ENCODE results near the gene IPO11. TPM values are rescaled to one million over a fixed set of nuclear protein-coding genes. Genes with fewer than 3 reads are reported as not detected.

IPO11 gene
- total and polyA plus RNA-seq, 7 donors, result 9.1 to 25.4 (median 21.4) TPM

DNA sequence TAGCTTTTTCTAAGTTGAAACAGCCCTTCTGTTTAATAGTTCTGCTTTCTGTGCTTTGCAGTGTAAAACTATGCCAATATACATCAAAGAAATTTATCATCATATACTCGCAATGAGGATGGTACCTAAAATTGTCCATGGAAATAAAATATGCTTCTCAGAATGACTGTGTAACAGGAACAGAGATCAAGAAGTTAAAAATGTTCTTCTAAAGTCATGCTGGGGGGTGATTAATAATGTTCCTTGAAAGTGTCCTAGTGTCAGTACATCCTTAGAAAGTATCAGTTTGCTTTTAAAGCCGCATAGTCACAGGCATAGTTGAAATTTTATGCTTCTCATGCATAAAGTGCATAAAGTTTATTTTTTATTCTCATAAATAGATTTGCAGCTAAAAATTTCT, 162.0 kb downstream of the IPO11 start:
- H3K4me3 ChIP-seq, result no peak overlapping the region
- no peaks in the 10 kb centered on the region for H3K27me3 ChIP-seq (ENCODE audit: insufficient read depth in 3 of 3, low read length in 2 of 3)
- ATAC-seq (peak in 2 of 4 donors; percentile 41 to 69), DNase-seq (no peak)
- intact Hi-C loops (cut with DNase I), result no loop called here
- H3K9me3 ChIP-seq, result no peaks in the 10 kb centered on the region
- WGBS, 3 donors, result 36 to 74% (median 40%) methylated on average over 2 of the region's 2 CpGs
- H3K36me3 ChIP-seq (ENCODE audit: insufficient read depth in 1 of 2, low read depth in 1 of 2), result no peaks in the 10 kb centered on the region
- no peaks in the 10 kb centered on the region for H3K4me1 ChIP-seq
- no peak overlapping the region for H3K27ac ChIP-seq
- TF ChIP-seq, protein P1, sequence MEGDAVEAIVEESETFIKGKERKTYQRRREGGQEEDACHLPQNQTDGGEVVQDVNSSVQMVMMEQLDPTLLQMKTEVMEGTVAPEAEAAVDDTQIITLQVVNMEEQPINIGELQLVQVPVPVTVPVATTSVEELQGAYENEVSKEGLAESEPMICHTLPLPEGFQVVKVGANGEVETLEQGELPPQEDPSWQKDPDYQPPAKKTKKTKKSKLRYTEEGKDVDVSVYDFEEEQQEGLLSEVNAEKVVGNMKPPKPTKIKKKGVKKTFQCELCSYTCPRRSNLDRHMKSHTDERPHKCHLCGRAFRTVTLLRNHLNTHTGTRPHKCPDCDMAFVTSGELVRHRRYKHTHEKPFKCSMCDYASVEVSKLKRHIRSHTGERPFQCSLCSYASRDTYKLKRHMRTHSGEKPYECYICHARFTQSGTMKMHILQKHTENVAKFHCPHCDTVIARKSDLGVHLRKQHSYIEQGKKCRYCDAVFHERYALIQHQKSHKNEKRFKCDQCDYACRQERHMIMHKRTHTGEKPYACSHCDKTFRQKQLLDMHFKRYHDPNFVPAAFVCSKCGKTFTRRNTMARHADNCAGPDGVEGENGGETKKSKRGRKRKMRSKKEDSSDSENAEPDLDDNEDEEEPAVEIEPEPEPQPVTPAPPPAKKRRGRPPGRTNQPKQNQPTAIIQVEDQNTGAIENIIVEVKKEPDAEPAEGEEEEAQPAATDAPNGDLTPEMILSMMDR (IDR thresholded peaks at IDR 0.05), result no peak

DNA sequence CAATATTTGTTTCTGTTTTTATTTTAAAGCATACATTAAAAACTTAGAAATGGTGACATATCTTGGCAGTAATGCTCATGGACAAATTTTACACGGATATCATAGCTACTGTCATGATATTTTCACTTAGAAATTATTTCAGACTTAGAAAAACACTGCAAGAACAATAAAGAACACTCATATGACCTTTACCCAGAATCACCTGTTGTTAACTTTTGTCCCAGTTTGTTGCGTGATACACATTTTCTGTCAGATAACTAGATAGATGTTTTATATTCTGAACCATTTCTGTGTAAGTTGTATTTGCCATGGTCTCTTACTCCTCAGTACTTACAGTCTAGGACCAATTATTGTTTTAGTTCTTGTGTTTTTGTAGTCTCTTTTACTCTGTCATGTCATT, 162.5 kb downstream of the IPO11 start:
- DNase-seq (no peak), ATAC-seq (no peak)
- Histone ChIP-seq H3K36me3 (ENCODE audit: insufficient read depth in 1 of 2, low read depth in 1 of 2) (no peaks in the 10 kb centered on the region), H3K4me3 (no peak overlapping the region), H3K4me1 (no peaks in the 10 kb centered on the region), H3K27ac (no peak overlapping the region), H3K9me3 (no peaks in the 10 kb centered on the region), H3K27me3 (ENCODE audit: insufficient read depth in 3 of 3, low read length in 2 of 3) (no peaks in the 10 kb centered on the region)
- TF ChIP-seq, protein P1 (IDR thresholded peaks at IDR 0.05), result no peak
- intact Hi-C loops (cut with DNase I), result no loop called here
- 40 to 53% (median 43%) methylated on average over 2 of the region's 2 CpGs for WGBS, 3 donors

DNA sequence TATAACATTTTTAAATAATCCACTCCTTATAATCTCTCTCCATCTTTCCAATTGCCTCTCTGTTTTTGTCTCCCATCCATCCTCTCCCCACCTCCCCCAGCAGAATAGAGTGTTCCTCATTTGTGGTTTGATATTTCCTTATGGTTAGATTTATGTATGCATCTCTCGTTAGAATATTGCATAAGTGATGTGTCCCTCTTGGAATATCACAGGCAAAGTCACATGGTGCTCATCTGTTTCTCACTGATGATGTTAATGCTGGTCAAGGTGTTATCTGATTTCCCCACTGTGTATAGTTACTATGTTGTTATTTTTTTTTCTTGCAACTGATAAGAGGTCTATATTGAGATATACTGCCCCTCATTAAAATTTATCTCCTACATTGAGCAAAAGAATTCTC, 162.9 kb downstream of the IPO11 start:
- H3K27me3 ChIP-seq (ENCODE audit: insufficient read depth in 3 of 3, low read length in 2 of 3), result no peaks in the 10 kb centered on the region
- intact Hi-C loops (cut with DNase I), result no loop called here
- no peak for DNase-seq
- H3K4me1 ChIP-seq, result no peaks in the 10 kb centered on the region
- no peaks in the 10 kb centered on the region for H3K36me3 ChIP-seq (ENCODE audit: insufficient read depth in 1 of 2, low read depth in 1 of 2)
- H3K4me3 ChIP-seq, result no peak overlapping the region
- WGBS, 3 donors, result 42 to 53% (median 50%) methylated on average over 1 of the region's 1 CpG
- H3K27ac ChIP-seq, result no peak overlapping the region
- ATAC-seq, result no peak
- H3K9me3 ChIP-seq, result no peaks in the 10 kb centered on the region
- TF ChIP-seq, protein P1 (IDR thresholded peaks at IDR 0.05), result no peak

DNA sequence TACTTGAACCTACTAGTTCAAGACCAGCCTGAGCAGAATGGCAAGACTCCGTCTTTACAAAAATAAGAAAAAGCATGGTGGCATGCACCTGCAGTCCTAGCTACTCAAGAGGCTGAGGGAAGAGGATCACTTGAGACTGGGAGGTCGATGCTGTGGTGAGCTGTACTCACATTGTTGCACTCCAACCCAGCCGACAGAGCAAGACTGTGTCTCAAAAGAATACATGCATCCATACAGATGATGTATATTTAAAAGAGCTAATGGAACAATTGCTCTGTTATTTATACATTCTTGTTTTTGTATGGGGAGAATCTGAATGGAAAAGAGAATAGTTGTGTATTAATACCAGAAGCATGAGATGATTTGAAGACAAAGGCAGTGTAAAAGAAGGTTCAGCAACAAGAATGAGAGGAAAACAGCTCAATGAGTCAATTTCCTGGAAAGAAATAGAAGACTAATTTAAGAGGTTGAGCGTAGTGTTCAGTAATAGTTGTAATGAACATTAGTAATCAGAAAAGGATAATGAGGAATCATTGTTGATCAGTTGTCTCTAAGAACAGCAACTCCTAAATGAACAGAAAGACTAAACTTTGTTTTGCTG, 164.1 kb downstream of the IPO11 start:
- Histone ChIP-seq H3K27me3 (ENCODE audit: insufficient read depth in 3 of 3, low read length in 2 of 3) (no peaks in the 10 kb centered on the region), H3K9me3 (no peaks in the 10 kb centered on the region), H3K4me3 (no peak overlapping the region), H3K4me1 (no peaks in the 10 kb centered on the region), H3K27ac (no peak overlapping the region), H3K36me3 (ENCODE audit: insufficient read depth in 1 of 2, low read depth in 1 of 2) (no peaks in the 10 kb centered on the region)
- TF ChIP-seq, protein P1 (IDR thresholded peaks at IDR 0.05), result no peak
- 84 to 88% (median 87%) methylated on average over 4 of the region's 4 CpGs for whole genome bisulfite sequencing, 3 donors
- no peak for DNase-seq
- ATAC-seq, result no peak
- intact Hi-C loops (cut with DNase I), result no loop called here

DNA sequence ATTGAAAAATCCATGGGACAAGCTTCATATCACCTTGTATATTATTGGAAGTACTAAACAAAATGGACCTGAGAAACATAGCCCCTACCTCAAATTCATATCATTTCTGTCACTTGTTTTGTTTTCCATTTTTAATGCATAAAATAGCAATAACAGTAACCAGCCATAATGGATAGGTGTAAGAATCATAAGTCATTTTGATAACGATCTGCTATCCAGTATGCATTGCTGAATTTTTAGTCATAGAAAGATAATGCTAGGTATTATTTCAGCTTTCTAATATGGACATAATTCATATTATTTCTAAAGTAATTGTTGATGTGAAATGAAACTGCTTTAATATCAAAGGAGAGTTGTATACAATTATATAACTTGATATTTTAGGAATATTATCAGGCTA, 164.9 kb downstream of the IPO11 start:
- Histone ChIP-seq H3K27me3 (ENCODE audit: insufficient read depth in 3 of 3, low read length in 2 of 3) (no peaks in the 10 kb centered on the region), H3K4me1 (no peaks in the 10 kb centered on the region), H3K27ac (no peak overlapping the region), H3K9me3 (no peaks in the 10 kb centered on the region), H3K36me3 (ENCODE audit: insufficient read depth in 1 of 2, low read depth in 1 of 2) (no peaks in the 10 kb centered on the region), H3K4me3 (no peak overlapping the region)
- TF ChIP-seq, protein P1 (IDR thresholded peaks at IDR 0.05), result no peak
- 88 to 93% (median 91%) methylated on average over 1 of the region's 1 CpG for WGBS, 3 donors
- ATAC-seq, result no peak
- DNase-seq, result no peak
- intact Hi-C loops (cut with DNase I), result no loop called here
